H1 (cell line): Measurements from ENCODE around the gene SPATA31A6. TPM values are rescaled to one million over a fixed set of nuclear protein-coding genes. Genes with fewer than 3 reads are reported as not detected.
"Not testable (repeated sequence)": the region's sequence is repeated elsewhere in the genome, so short reads cannot be mapped to it uniquely, and the experiment has no call there.

Experiments
- CTCF ChIA-PET: fragments of 300-600 bp; sonication (Branson Sonifier 250); formaldehyde crosslinking; loops from one replicate; lab custom pipeline; 2021; ENCODE audit not compliant: partially characterized antibody; lab: Charles Lee
- POLR2A ChIA-PET: fragments of 300-600 bp; sonication (Branson Sonifier 250); formaldehyde crosslinking; loops from one replicate; lab custom pipeline; 2021; ENCODE audit warnings: inconsistent platforms; ENCODE audit not compliant: partially characterized antibody; lab: Charles Lee
- DNase-seq, 2 experiments: peaks; one replicate each; pipeline versions ENCODE4 v3.0.0 to v3.0.0-alpha.2; 2010 to 2022; ENCODE audit warnings: low spot score in 2 of 2, low read depth in 1 of 2, mixed read lengths in 1 of 2
- FAIRE-seq: peaks from 2 replicates; lab custom pipeline; 2011; peaks lifted over from hg19 to GRCh38; lab: Jason Lieb, UNC
- H2AFZ ChIP-seq: 2 replicates; pipeline ENCODE4 v1.8.1; 2012; ENCODE audit warnings: low read length, inconsistent platforms
- H2AK5ac ChIP-seq: 2 replicates; pipeline ENCODE4 v1.6.1; 2013; ENCODE audit warnings: low read depth, low read length
- H2BK120ac ChIP-seq: replicated peaks from 2 replicates; pipeline ENCODE3; 2013; ENCODE audit warnings: low read depth, low read length, inconsistent platforms
- H2BK12ac ChIP-seq: 2 replicates; pipeline ENCODE4 v1.6.1; 2013; ENCODE audit warnings: low read depth, low read length
- H2BK15ac ChIP-seq: 2 replicates; pipeline ENCODE4 v1.6.1; 2013; ENCODE audit warnings: low read length
- H2BK20ac ChIP-seq: 2 replicates; pipeline ENCODE4 v1.6.1; 2013; ENCODE audit warnings: low read length
- H2BK5ac ChIP-seq: 2 replicates; pipeline ENCODE4 v1.6.1; 2013; ENCODE audit warnings: low read depth, low read length
- H3K14ac ChIP-seq: 2 replicates; pipeline ENCODE4 v1.6.1; 2013; ENCODE audit warnings: inconsistent platforms; ENCODE audit not compliant: insufficient read length
- H3K18ac ChIP-seq: 2 replicates; pipeline ENCODE4 v1.6.1; 2013; ENCODE audit warnings: low read length; ENCODE audit errors: extremely low read depth
- H3K23ac ChIP-seq: 2 replicates; pipeline ENCODE4 v1.6.1; 2013; ENCODE audit warnings: inconsistent platforms; ENCODE audit not compliant: insufficient read length
- H3K23me2 ChIP-seq: 2 replicates; pipeline ENCODE4 v1.6.1; 2013; ENCODE audit warnings: low read depth, low read length
- H3K27ac ChIP-seq: 2 replicates; pipeline ENCODE4 v1.6.1; 2011; ENCODE audit warnings: low read depth, low read length, inconsistent platforms
- H3K27me3 ChIP-seq, 4 experiments: replicated peaks in 1 of 4; 1 replicate in 1 of 4; 2 replicates in 3 of 4; pipeline versions ENCODE4 v1.6.1 to v1.8.1; 2011 to 2013; ENCODE audit warnings: low read length in 3 of 4, mild to moderate bottlenecking in 3 of 4, inconsistent platforms in 2 of 4, mixed read lengths in 2 of 4, moderate library complexity in 1 of 4; ENCODE audit not compliant: control insufficient read depth in 3 of 4, insufficient read depth in 3 of 4; ENCODE audit errors: extremely low read depth in 1 of 4
- H3K36me3 ChIP-seq, 4 experiments: 2 replicates each; pipeline versions ENCODE4 v1.6.1 to v1.8.1; 2011 to 2013; ENCODE audit warnings: mild to moderate bottlenecking in 4 of 4, low read length in 3 of 4, moderate library complexity in 2 of 4, control low read depth in 1 of 4, inconsistent platforms in 1 of 4; ENCODE audit not compliant: insufficient read depth in 4 of 4, control insufficient read depth in 2 of 4
- H3K4ac ChIP-seq: replicated peaks from 2 replicates; pipeline ENCODE3; 2013; ENCODE audit warnings: low read length, low read depth, mixed read lengths, inconsistent platforms; ENCODE audit not compliant: insufficient read length
- H3K4me1 ChIP-seq, 4 experiments: replicated peaks in 1 of 4; 1 replicate in 1 of 4; 2 replicates in 3 of 4; pipeline versions ENCODE4 v1.6.1 to v1.8.1; 2011 to 2013; ENCODE audit warnings: low read length in 3 of 4, inconsistent platforms in 2 of 4, mixed read lengths in 1 of 4; ENCODE audit not compliant: insufficient read depth in 4 of 4, control insufficient read depth in 3 of 4
- H3K4me2 ChIP-seq, 2 experiments: 2 replicates each; pipeline versions ENCODE4 v1.6.1 to v1.8.1; 2011 to 2013; ENCODE audit warnings: low read depth in 2 of 2, low read length in 2 of 2, control low read depth in 1 of 2, inconsistent platforms in 1 of 2, mild to moderate bottlenecking in 1 of 2; ENCODE audit not compliant: insufficient read depth in 1 of 2
- H3K4me3 ChIP-seq, 4 experiments: fragments of 200-600, 300-600 bp in 1 of 4; sonication (generic), shearing (Covaris generic), sonication (Bioruptor Twin) in 1 of 4; 2 replicates each; pipeline versions ENCODE4 v1.5.1 to v1.8.1; 2011 to 2016; ENCODE audit warnings: low read length in 4 of 4, low read depth in 3 of 4, control low read depth in 2 of 4, inconsistent platforms in 2 of 4, mild to moderate bottlenecking in 2 of 4, mixed read lengths in 1 of 4, moderate library complexity in 1 of 4; ENCODE audit not compliant: insufficient read depth in 2 of 4; ENCODE audit errors: extremely low read depth in 1 of 4
- H3K56ac ChIP-seq: replicated peaks from 2 replicates; pipeline ENCODE3; 2013; ENCODE audit warnings: low read depth, mild to moderate bottlenecking, mixed read lengths, low read length, inconsistent platforms; ENCODE audit not compliant: insufficient read length
- H3K79me1 ChIP-seq: 2 replicates; pipeline ENCODE4 v1.6.1; 2013; ENCODE audit warnings: low read depth, low read length, control low read depth
- H3K79me2 ChIP-seq, 2 experiments: 2 replicates each; pipeline versions ENCODE4 v1.6.1 to v1.8.1; 2012 to 2013; ENCODE audit warnings: low read length in 2 of 2, mild to moderate bottlenecking in 2 of 2, inconsistent platforms in 1 of 2; ENCODE audit not compliant: insufficient read depth in 2 of 2, control insufficient read depth in 1 of 2
- H3K9ac ChIP-seq, 4 experiments: replicated peaks in 1 of 4; 1 replicate in 1 of 4; 2 replicates in 3 of 4; pipeline versions ENCODE4 v1.6.1 to v1.8.1; 2011 to 2013; ENCODE audit warnings: low read depth in 3 of 4, low read length in 3 of 4, control low read depth in 2 of 4, mild to moderate bottlenecking in 2 of 4, moderate library complexity in 2 of 4, inconsistent platforms in 1 of 4; ENCODE audit errors: extremely low read depth in 1 of 4
- H3K9me3 ChIP-seq, 2 experiments: 2 replicates each; pipeline versions ENCODE4 v1.6.1 to v1.8.1; 2012 to 2013; ENCODE audit warnings: mild to moderate bottlenecking in 2 of 2, moderate library complexity in 2 of 2, control low read depth in 1 of 2, inconsistent platforms in 1 of 2, low read depth in 1 of 2, low read length in 1 of 2, mixed read lengths in 1 of 2; ENCODE audit not compliant: insufficient read depth in 2 of 2
- H4K20me1 ChIP-seq, 2 experiments: replicated peaks in 1 of 2; 2 replicates each; pipeline versions ENCODE3 to v1.8.1; 2011 to 2013; ENCODE audit warnings: inconsistent platforms in 2 of 2, low read length in 2 of 2, mild to moderate bottlenecking in 1 of 2; ENCODE audit not compliant: insufficient read depth in 2 of 2, control insufficient read depth in 1 of 2
- H4K5ac ChIP-seq: 2 replicates; pipeline ENCODE4 v1.6.1; 2013; ENCODE audit warnings: low read length, low read depth, mixed read lengths, inconsistent platforms; ENCODE audit not compliant: insufficient read length
- H4K8ac ChIP-seq: 2 replicates; pipeline ENCODE4 v1.8.0; 2013; ENCODE audit warnings: mild to moderate bottlenecking, moderate library complexity, low read length, inconsistent platforms; ENCODE audit not compliant: insufficient read depth; ENCODE audit errors: extremely low read depth
- H4K91ac ChIP-seq: replicated peaks from 2 replicates; pipeline ENCODE3; 2013; ENCODE audit warnings: low read length, mixed read lengths, inconsistent platforms; ENCODE audit not compliant: insufficient read length
- RAD21 ChIP-seq, 2 experiments: IDR thresholded peaks in 1 of 2; conservative IDR thresholded peaks in 1 of 2; 2 replicates each; pipeline ENCODE4 v1.6.1; 2011; ENCODE audit warnings: low read depth in 2 of 2, low read length in 2 of 2, improper control_type of control experiment in 1 of 2, inconsistent platforms in 1 of 2, mild to moderate bottlenecking in 1 of 2, moderate library complexity in 1 of 2
- WGBS, 2 experiments: shearing (Covaris generic) in 1 of 2; methylation state at CpG; one replicate each; pipeline versions ENCODE4 v1.1.6 to v1.1.7; 2013 to 2015; ENCODE audit warnings: low lambda C conversion rate in 2 of 2, mixed read lengths in 2 of 2, inconsistent platforms in 1 of 2, low coverage in 1 of 2, missing lambda C conversion rate in 1 of 2; ENCODE audit not compliant: insufficient replicate concordance in 2 of 2, insufficient coverage in 1 of 2, insufficient read length in 1 of 2; ENCODE audit errors: extremely low coverage in 1 of 2, missing lambda C conversion rate in 1 of 2; 5-methylcytosine and 5-hydroxymethylcytosine counted together
- polyA plus RNA-seq, 7 experiments: library from polyadenylated mRNA; depleted of rRNA in 3 of 7; stranded (reverse) in 5 of 7; unstranded in 2 of 7; fragments of >200 nt in 5 of 7; fragments of 200-250 nt in 2 of 7; gene quantifications; 1 replicate in 5 of 7; 2 replicates in 1 of 7; 4 replicates in 1 of 7; pipeline versions ENCODE4 v1.2.1 to v1.2.3, GENCODE V29; 2011 to 2013; ENCODE audit warnings: missing spikeins in 2 of 7, mixed read lengths in 2 of 7
- total RNA-seq: library from RNA; stranded (reverse); fragmentation: NEBNext Ultra II Directional; extraction: Animal tissue kit (Norgen Biotek cat#: 25700); gene quantifications from 2 replicates; pipeline ENCODE4 v1.2.1, GENCODE V29; 2021
- TF ChIP-seq, protein P1 (sequence below), 3 experiments: IDR thresholded peaks; 1 replicate in 2 of 3; 2 replicates in 1 of 3; pipeline versions ENCODE4 v1.5.1 to v1.6.1; 2011; ENCODE audit warnings: low read length in 3 of 3, mild to moderate bottlenecking in 3 of 3, inconsistent platforms in 2 of 3, low read depth in 1 of 3, moderate library complexity in 1 of 3; ENCODE audit not compliant: insufficient read depth in 1 of 3; ENCODE audit errors: control extremely low read depth in 1 of 3

SPATA31A6 gene
- total and polyA plus RNA-seq, 2 of the 8 experiments (the other 6 are each of a cell fraction or from before 2014, with no cell fraction given) = 0.11 TPM; not detected in 1

DNA sequence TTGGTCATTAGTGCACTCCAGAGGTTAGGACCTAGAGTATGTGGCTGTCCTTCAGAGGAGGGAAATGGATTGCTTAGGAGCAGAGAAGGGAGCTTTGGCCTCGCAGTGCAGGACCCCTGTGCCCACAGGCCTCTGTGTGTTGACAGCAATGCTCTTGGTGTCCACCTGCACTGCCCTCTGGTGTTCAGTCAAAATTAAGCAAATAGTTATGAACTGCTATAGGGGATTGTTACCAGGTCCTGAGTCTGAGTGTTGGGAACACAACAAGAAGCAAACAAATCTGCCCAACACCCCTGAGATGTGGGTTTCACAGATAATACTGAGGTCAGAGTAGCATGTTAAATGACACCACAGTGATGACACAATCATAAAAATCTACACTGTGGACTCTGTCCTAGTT is 23.2 kb upstream of the SPATA31A6 start:
- H3K9ac ChIP-seq, H3K56ac ChIP-seq, CTCF ChIA-PET: not testable (repeated sequence)

More for the DNA sequence above, 23.2 kb upstream of the SPATA31A6 start:
- H3K4me3 ChIP-seq, H2BK5ac ChIP-seq, H4K8ac ChIP-seq, H3K18ac ChIP-seq, H2AFZ ChIP-seq, H3K23me2 ChIP-seq, H2BK120ac ChIP-seq, DNase-seq, H3K27ac ChIP-seq, H2BK12ac ChIP-seq, H4K20me1 ChIP-seq, H4K5ac ChIP-seq, H3K4me1 ChIP-seq, H2BK20ac ChIP-seq, H3K14ac ChIP-seq, H3K23ac ChIP-seq, H3K4me2 ChIP-seq, H3K27me3 ChIP-seq, H3K79me2 ChIP-seq, H2AK5ac ChIP-seq, FAIRE-seq, H3K4ac ChIP-seq, H4K91ac ChIP-seq, POLR2A ChIA-PET, H3K36me3 ChIP-seq, H2BK15ac ChIP-seq, H3K9me3 ChIP-seq, H3K79me1 ChIP-seq: not testable (repeated sequence)
- TF ChIP-seq, protein P1, sequence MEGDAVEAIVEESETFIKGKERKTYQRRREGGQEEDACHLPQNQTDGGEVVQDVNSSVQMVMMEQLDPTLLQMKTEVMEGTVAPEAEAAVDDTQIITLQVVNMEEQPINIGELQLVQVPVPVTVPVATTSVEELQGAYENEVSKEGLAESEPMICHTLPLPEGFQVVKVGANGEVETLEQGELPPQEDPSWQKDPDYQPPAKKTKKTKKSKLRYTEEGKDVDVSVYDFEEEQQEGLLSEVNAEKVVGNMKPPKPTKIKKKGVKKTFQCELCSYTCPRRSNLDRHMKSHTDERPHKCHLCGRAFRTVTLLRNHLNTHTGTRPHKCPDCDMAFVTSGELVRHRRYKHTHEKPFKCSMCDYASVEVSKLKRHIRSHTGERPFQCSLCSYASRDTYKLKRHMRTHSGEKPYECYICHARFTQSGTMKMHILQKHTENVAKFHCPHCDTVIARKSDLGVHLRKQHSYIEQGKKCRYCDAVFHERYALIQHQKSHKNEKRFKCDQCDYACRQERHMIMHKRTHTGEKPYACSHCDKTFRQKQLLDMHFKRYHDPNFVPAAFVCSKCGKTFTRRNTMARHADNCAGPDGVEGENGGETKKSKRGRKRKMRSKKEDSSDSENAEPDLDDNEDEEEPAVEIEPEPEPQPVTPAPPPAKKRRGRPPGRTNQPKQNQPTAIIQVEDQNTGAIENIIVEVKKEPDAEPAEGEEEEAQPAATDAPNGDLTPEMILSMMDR (IDR thresholded peaks at IDR 0.05; ENCODE audit: control extremely low read depth in 1 of 3, insufficient read depth in 1 of 3, low read depth in 1 of 3, low read length in 3 of 3) = peak in 1 of 3 experiments; percentile 17; a peak in 1 of 4 replicates
- peak; percentile 23 to 26 for TF ChIP-seq RAD21 (IDR thresholded peaks at IDR 0.05 in 1 of 2, conservative IDR thresholded peaks at IDR 0.05 in 1 of 2; ENCODE audit: low read depth in 2 of 2, low read length in 2 of 2)
- WGBS, 2 experiments = no CpG with 5 or more reads among the region's 1 CpG
